AG09319 (cell line): Measurements from ENCODE around the gene EPOP.

Experiments used
- DNase-seq: peaks from one replicate; pipeline ENCODE4 v3.0.0-alpha.2; 2010; ENCODE audit warnings: low read depth; ENCODE audit errors: extremely low read depth
- CTCF ChIP-seq: IDR thresholded peaks from 2 replicates; pipeline ENCODE4 v1.5.1; 2011; ENCODE audit warnings: low read depth, mild to moderate bottlenecking, inconsistent platforms, low read length, moderate library complexity

Gene EPOP

GRCh38 chr17:38660097-38661025 lies 14.4 kb downstream of the EPOP start:
- DNase-seq = no peak
- no peak for TF ChIP-seq CTCF

- DNase-seq = no peak
- no peak for TF ChIP-seq CTCF
Measured at GRCh38 chr17:38659415-38659814, 15.3 kb downstream of the EPOP start.

GRCh38 chr17:38658741-38659345 lies 15.9 kb downstream of the EPOP start:
- DNase-seq = no peak
- TF ChIP-seq CTCF = no peak

- no peak for TF ChIP-seq CTCF
- DNase-seq = no peak
Measured at GRCh38 chr17:38657824-38658740, 16.7 kb downstream of the EPOP start.

- DNase-seq = no peak
- no peak for TF ChIP-seq CTCF
Measured at GRCh38 chr17:38656959-38657823, 17.6 kb downstream of the EPOP start.
